WTC11 (cell line): Measurements from ENCODE around the gene MACROD2. TPM values are rescaled to one million over a fixed set of nuclear protein-coding genes. Genes with fewer than 3 reads are reported as not detected.

ENCODE experiments used
- ATAC-seq: fragments of 200-7000 bp; cut with Tn5 transposase; 2 replicates; pipeline ENCODE4 v1.10.0; 2021; ENCODE audit warnings: mild to moderate bottlenecking, moderate library complexity
- CTCF ChIA-PET: fragments of 300-600 bp; sonication (Branson Sonifier 250); formaldehyde crosslinking; loops from one replicate; lab custom pipeline; 2021; ENCODE audit warnings: antibody characterized with exemption; lab: Charles Lee
- POLR2A ChIA-PET: fragments of 350-600 bp; sonication (Branson Sonifier 250); formaldehyde crosslinking; loops from one replicate; lab custom pipeline; 2021; ENCODE audit warnings: antibody characterized with exemption; lab: Charles Lee
- DNase-seq: peaks from one replicate; pipeline ENCODE4 v3.0.0; 2021; ENCODE audit warnings: low spot score
- H3K27ac Mint-ChIP-seq: 2 replicates; pipeline ENCODE4 v1.8.0; 2021; ENCODE audit warnings: mixed read lengths
- H3K27me3 Mint-ChIP-seq: 2 replicates; pipeline ENCODE4 v1.8.0; 2021; ENCODE audit warnings: low read depth, mild to moderate bottlenecking, moderate library complexity, mixed read lengths
- H3K36me3 Mint-ChIP-seq: 2 replicates; pipeline ENCODE4 v1.8.0; 2021; ENCODE audit warnings: mixed read lengths
- H3K4me1 Mint-ChIP-seq: 2 replicates; pipeline ENCODE4 v1.8.0; 2022; ENCODE audit warnings: mixed read lengths
- H3K4me3 Mint-ChIP-seq: 2 replicates; pipeline ENCODE4 v1.8.0; 2021; ENCODE audit warnings: mild to moderate bottlenecking, moderate library complexity, mixed read lengths
- H3K9me3 Mint-ChIP-seq: 2 replicates; pipeline ENCODE4 v1.8.0; 2021; ENCODE audit warnings: mixed read lengths
- ARID4B ChIP-seq: sonication (generic); formaldehyde crosslinking; IDR thresholded peaks from 2 replicates; pipeline ENCODE4 v1.8.0; 2023; ENCODE audit warnings: missing genetic modification reagents, mild to moderate bottlenecking, borderline replicate concordance
- ATF6 ChIP-seq: sonication (generic); formaldehyde crosslinking; IDR thresholded peaks from 2 replicates; pipeline ENCODE4 v1.8.1; 2023; ENCODE audit warnings: mild to moderate bottlenecking, missing genetic modification reagents
- FOXP1 ChIP-seq: sonication (generic); formaldehyde crosslinking; IDR thresholded peaks from 2 replicates; pipeline ENCODE4 v1.8.0; 2022; ENCODE audit warnings: missing genetic modification reagents, mild to moderate bottlenecking, moderate library complexity, borderline replicate concordance
- FOXP4 ChIP-seq: sonication (generic); formaldehyde crosslinking; IDR thresholded peaks from 2 replicates; pipeline ENCODE4 v1.8.0; 2022; ENCODE audit warnings: mild to moderate bottlenecking, missing genetic modification reagents
- GRHL2 ChIP-seq: fragments of 250-450 bp; sonication (Bioruptor Pico); IDR thresholded peaks from 2 replicates; pipeline ENCODE4 v1.8.0; 2022; ENCODE audit warnings: mild to moderate bottlenecking, moderate library complexity; ENCODE audit not compliant: insufficient replicate concordance, severe bottlenecking
- HMGA2 ChIP-seq: fragments of 250-450 bp; sonication (Bioruptor Pico); IDR thresholded peaks from 2 replicates; pipeline ENCODE4 v1.4.0; 2021; ENCODE audit warnings: mild to moderate bottlenecking, moderate library complexity
- IRF1 ChIP-seq: sonication (generic); formaldehyde crosslinking; IDR thresholded peaks from 2 replicates; pipeline ENCODE4 v1.8.0; 2023; ENCODE audit warnings: missing genetic modification reagents
- JUN ChIP-seq: sonication (generic); formaldehyde crosslinking; IDR thresholded peaks from 2 replicates; pipeline ENCODE4 v1.8.0; 2023; ENCODE audit warnings: mild to moderate bottlenecking, missing genetic modification reagents
- MLX ChIP-seq: sonication (generic); formaldehyde crosslinking; IDR thresholded peaks from 2 replicates; pipeline ENCODE4 v1.8.1; 2023; ENCODE audit warnings: mild to moderate bottlenecking, missing genetic modification reagents, moderate library complexity
- OVOL2 ChIP-seq: fragments of 250-450 bp; sonication (Bioruptor Pico); IDR thresholded peaks from 2 replicates; pipeline ENCODE4 v1.9.0; 2021; ENCODE audit warnings: mild to moderate bottlenecking, borderline replicate concordance
- SOX15 ChIP-seq: fragments of 250-450 bp; sonication (Bioruptor Pico); IDR thresholded peaks from 2 replicates; pipeline ENCODE4 v1.9.0; 2021; ENCODE audit warnings: mild to moderate bottlenecking
- SP1 ChIP-seq: sonication (generic); formaldehyde crosslinking; conservative IDR thresholded peaks from 2 replicates; pipeline ENCODE4 v1.8.1; 2022; ENCODE audit warnings: missing genetic modification reagents
- TP53 ChIP-seq: sonication (generic); formaldehyde crosslinking; IDR thresholded peaks from 2 replicates; pipeline ENCODE4 v1.8.1; 2023; ENCODE audit warnings: mild to moderate bottlenecking, missing genetic modification reagents
- USF2 ChIP-seq: sonication (generic); formaldehyde crosslinking; IDR thresholded peaks from 2 replicates; pipeline ENCODE4 v1.8.1; 2023; ENCODE audit warnings: mild to moderate bottlenecking, missing genetic modification reagents, moderate library complexity
- ZNF138 ChIP-seq: sonication (generic); formaldehyde crosslinking; conservative IDR thresholded peaks from 2 replicates; pipeline ENCODE4 v1.8.1; 2022; ENCODE audit warnings: mild to moderate bottlenecking, moderate library complexity, missing genetic modification reagents
- ZNF425 ChIP-seq: fragments of 250-450 bp; sonication (Bioruptor Pico); conservative IDR thresholded peaks from 2 replicates; pipeline ENCODE4 v1.9.0; 2021; ENCODE audit warnings: mild to moderate bottlenecking
- ZNF671 ChIP-seq: fragments of 250-450 bp; sonication (Bioruptor Pico); IDR thresholded peaks from 2 replicates; pipeline ENCODE4 v1.8.0; 2021; ENCODE audit warnings: mild to moderate bottlenecking
- ZSCAN18 ChIP-seq: fragments of 250-450 bp; sonication (Bioruptor Pico); IDR thresholded peaks from 2 replicates; pipeline ENCODE4 v2.1.2; 2022; ENCODE audit warnings: mild to moderate bottlenecking, moderate library complexity
- total RNA-seq: library from RNA; stranded (reverse); gene quantifications from 3 replicates; pipeline ENCODE4 v1.2.3, GENCODE V29; 2021

MACROD2 gene
- total RNA-seq, 1 experiment from 2014 or later: 4.1 TPM

- Mint-ChIP-seq H3K4me1 (no peaks in the 10 kb centered on the region), H3K27ac (no peak overlapping the region), H3K27me3 (no peaks in the 10 kb centered on the region), H3K4me3 (no peak overlapping the region), H3K36me3 (peaks cover 12% of the 10 kb centered on the region; the same call in 1 of the 2 replicates), H3K9me3 (peaks cover 17% of the 10 kb centered on the region)
- DNase-seq: no peak
- TF ChIP-seq OVOL2 (CRISPR knock-in tag) (no peak), SP1 (no peak), HMGA2 (CRISPR knock-in tag) (peak; percentile 96), GRHL2 (CRISPR knock-in tag) (no peak), ZNF425 (CRISPR knock-in tag) (no peak)
- POLR2A ChIA-PET: no interaction called here
- CTCF ChIA-PET: no interaction called here
- no peak for ATAC-seq
These were observed 1555.0 kb downstream of the MACROD2 start for GRCh38 chr20:15550116-15550870.

- ATAC-seq (no peak), DNase-seq (no peak)
- Mint-ChIP-seq H3K4me1 (peaks cover 3% of the 10 kb centered on the region), H3K27me3 (no peaks in the 10 kb centered on the region), H3K36me3 (peaks cover 12% of the 10 kb centered on the region; the same call in 1 of the 2 replicates), H3K27ac (no peak overlapping the region), H3K4me3 (no peak overlapping the region), H3K9me3 (peaks cover 24% of the 10 kb centered on the region)
- CTCF ChIA-PET: no interaction called here
- POLR2A ChIA-PET: no interaction called here
- no peak for TF ChIP-seq ATF6 (CRISPR knock-in tag)
- no peak for TF ChIP-seq SOX15
- TF ChIP-seq FOXP1 (CRISPR knock-in tag): no peak
- no peak for TF ChIP-seq FOXP4 (CRISPR knock-in tag)
- no peak for TF ChIP-seq USF2
- TF ChIP-seq ZSCAN18 (CRISPR knock-in tag): no peak
- no peak for TF ChIP-seq IRF1 (CRISPR knock-in tag)
- TF ChIP-seq MLX (CRISPR knock-in tag): no peak
- TF ChIP-seq ZNF138 (CRISPR knock-in tag): no peak
- no peak for TF ChIP-seq ARID4B (CRISPR knock-in tag)
- no peak for TF ChIP-seq GRHL2 (CRISPR knock-in tag)
- no peak for TF ChIP-seq ZNF671 (CRISPR knock-in tag)
- TF ChIP-seq JUN (CRISPR knock-in tag): no peak
- no peak for TF ChIP-seq TP53 (CRISPR knock-in tag)
These were observed 1560.6 kb downstream of the MACROD2 start for GRCh38 chr20:15555913-15556312.
